ENCODE data around the gene ELP6.
A peak's percentile ranks its signal among the peaks of the same experiment; 100 is the strongest.

ELP6 gene

DNA sequence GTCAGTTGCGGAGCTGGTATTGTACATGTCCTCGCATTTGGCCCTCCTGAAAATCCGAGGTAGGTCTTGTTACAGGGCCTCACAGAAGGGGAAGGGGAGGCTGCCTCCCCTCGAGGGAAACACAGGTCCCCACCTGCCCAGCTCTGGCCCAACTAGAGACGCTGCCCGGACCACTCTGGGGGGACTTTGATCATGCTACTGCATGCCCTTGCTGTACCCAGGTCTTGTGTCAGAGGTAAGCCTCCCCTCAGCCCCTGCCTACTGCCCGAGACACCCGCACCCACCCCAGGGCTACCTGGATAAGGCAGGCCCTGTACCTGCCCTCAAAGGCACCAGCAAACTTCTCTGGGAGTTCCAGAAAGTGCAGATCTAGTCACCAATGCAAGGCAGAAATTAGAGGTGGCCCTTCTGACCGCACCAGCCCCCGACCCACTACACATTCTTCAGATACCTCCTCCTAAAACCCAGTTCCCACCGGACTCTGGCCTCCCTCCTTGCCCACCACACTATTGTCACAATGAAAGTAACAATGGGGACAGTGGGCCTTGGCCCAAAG, 36.8 kb downstream of the ELP6 start:
- Histone ChIP-seq H3K36me3 (replicated peaks) (no peaks in the 10 kb centered on the region), H3K27ac (no peak overlapping the region), H3K27me3 (replicated peaks) (no peaks in the 10 kb centered on the region), H3K4me3 (ENCODE audit: low read depth, low read length) (no peak overlapping the region)
- TF ChIP-seq, protein P1, sequence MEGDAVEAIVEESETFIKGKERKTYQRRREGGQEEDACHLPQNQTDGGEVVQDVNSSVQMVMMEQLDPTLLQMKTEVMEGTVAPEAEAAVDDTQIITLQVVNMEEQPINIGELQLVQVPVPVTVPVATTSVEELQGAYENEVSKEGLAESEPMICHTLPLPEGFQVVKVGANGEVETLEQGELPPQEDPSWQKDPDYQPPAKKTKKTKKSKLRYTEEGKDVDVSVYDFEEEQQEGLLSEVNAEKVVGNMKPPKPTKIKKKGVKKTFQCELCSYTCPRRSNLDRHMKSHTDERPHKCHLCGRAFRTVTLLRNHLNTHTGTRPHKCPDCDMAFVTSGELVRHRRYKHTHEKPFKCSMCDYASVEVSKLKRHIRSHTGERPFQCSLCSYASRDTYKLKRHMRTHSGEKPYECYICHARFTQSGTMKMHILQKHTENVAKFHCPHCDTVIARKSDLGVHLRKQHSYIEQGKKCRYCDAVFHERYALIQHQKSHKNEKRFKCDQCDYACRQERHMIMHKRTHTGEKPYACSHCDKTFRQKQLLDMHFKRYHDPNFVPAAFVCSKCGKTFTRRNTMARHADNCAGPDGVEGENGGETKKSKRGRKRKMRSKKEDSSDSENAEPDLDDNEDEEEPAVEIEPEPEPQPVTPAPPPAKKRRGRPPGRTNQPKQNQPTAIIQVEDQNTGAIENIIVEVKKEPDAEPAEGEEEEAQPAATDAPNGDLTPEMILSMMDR (IDR thresholded peaks at IDR 0.05; ENCODE audit: low read depth, low read length, missing control alignments): no peak
- in situ Hi-C loops (cut with HindIII; ENCODE audit: low pct_ligation_motif_present, low sequenced_read_pairs): no loop called here
- DNase-seq: no peak

DNA sequence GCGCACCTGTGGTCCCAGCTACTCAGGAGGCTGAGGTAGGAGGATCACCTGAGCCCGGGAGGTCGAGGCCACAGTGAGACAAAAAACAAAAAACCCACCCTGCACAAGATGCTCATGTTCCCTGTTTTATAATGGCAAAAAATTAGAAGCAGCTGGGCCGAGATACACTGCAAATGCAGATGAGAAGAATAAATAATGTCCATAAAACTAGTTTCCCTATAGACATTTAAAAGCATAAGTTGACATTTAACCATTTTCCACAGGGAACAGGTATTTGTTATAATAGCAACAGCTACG, 37.2 kb downstream of the ELP6 start:
- H3K27ac ChIP-seq: peak overlapping the region; percentile 8
- DNase-seq: no peak
- H3K27me3 ChIP-seq (replicated peaks): no peaks in the 10 kb centered on the region
- in situ Hi-C loops (cut with HindIII; ENCODE audit: low pct_ligation_motif_present, low sequenced_read_pairs): no loop called here
- H3K4me3 ChIP-seq (ENCODE audit: low read depth, low read length): peak overlapping the region; percentile 87
- no peaks in the 10 kb centered on the region for H3K36me3 ChIP-seq (replicated peaks)
- TF ChIP-seq, protein P1 (IDR thresholded peaks at IDR 0.05; ENCODE audit: low read depth, low read length, missing control alignments): no peak

DNA sequence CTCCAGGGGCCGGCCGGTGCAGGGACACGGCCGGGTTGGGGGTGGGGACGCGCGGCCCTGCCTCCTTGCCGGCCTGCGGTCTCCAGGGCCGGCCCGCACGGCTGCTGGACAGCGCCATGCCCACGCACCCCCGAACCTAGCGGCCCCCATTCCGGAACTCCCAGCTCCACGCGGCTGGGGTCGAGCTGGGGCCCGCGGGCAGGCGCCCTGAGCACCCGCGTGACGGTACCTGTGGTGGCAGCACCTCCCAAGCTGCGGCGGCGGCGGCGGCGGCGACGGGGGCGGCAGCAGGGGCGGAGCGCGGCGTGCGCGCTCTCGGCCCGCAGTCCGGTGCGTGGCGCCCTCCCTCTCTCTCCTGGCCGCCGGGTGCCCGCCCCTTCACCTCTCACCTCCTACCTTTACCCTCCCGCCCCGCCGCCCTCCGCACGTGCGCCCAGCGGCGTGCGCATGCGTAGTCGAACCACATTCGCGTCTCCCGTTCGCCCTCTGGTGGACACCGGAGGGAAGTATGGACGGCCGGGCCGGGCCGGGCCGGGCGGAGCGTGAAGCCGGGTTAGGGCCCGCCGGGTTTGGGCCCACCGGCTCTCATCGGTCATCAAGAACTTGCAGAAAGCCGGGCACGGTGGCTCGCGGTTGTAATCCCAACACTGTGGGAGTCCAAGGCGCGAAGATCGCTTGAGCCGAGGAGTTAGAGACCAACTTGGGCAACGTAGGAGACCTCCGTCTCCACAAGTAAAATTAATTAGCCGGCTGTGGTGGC, 37.8 kb downstream of the ELP6 start, which contains the start of gene SCAP:
Gene SCAP (minus strand): TSS at position 372 of the 760 bp plus-strand sequence. CDS start 32,948 bp downstream, outside the sequence.
- no peaks in the 10 kb centered on the region for H3K27me3 ChIP-seq (replicated peaks)
- peak within 1 kb of the TSS; percentile 87 for H3K4me3 ChIP-seq (ENCODE audit: low read depth, low read length)
- no peaks in the 10 kb centered on the region for H3K36me3 ChIP-seq (replicated peaks)
- peak within 1 kb of the TSS; percentile 8 for H3K27ac ChIP-seq
- in situ Hi-C loops (cut with HindIII; ENCODE audit: low pct_ligation_motif_present, low sequenced_read_pairs): no loop called here
- peak; percentile 40 for DNase-seq
- TF ChIP-seq, protein P1 (IDR thresholded peaks at IDR 0.05; ENCODE audit: low read depth, low read length, missing control alignments): peak; percentile 83

DNA sequence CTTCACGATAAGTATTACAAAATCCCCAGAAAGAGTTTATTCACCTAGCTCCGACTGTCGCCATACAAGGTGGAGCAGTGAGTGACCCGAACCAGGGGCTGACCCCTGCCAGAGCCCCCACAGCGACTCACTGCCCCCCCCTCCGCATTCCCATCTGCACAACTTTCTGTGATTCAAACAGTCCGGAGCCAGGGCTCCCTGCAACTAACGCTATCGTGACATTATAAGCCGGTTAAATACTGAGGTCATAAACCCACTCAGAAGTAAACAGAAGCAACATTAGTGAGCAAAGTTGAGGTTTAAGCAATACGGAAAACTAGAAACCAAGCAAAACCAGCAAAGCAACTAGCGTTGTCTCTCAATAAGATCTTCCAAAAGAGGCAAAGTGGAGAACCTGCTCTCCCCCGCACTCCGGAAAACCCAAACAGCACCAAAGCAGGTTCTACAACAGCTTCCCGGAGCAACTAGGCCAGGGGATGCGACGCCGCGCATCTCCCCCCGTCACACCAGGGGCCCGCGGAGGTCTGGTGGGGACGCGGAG, 38.4 kb downstream of the ELP6 start:
- DNase-seq: peak; percentile 13
- in situ Hi-C loops (cut with HindIII; ENCODE audit: low pct_ligation_motif_present, low sequenced_read_pairs): no loop called here
- TF ChIP-seq, protein P1 (IDR thresholded peaks at IDR 0.05; ENCODE audit: low read depth, low read length, missing control alignments): no peak
- H3K4me3 ChIP-seq (ENCODE audit: low read depth, low read length): peak overlapping the region; percentile 87
- H3K27me3 ChIP-seq (replicated peaks): no peaks in the 10 kb centered on the region
- H3K36me3 ChIP-seq (replicated peaks): no peaks in the 10 kb centered on the region
- H3K27ac ChIP-seq: no peak overlapping the region

DNA sequence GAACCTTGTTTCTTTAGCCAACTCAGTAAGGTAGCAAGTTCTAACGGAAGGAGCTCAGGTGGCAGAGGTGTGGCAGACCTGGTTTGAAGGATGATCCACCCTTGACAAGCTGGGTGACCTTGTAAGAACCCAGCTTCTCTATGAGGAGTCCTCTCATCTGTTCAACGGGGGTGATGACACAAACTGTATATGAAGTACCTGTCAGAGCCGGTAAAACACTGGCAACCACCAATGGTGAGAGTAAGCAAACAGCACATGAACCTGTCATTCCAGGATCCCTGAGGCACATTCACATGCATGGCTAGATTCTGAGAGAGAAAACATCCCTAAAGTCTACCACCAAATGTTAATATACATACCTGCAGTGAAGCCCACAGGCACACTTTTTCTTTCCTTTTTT, 40.1 kb downstream of the ELP6 start:
- in situ Hi-C loops (cut with HindIII; ENCODE audit: low pct_ligation_motif_present, low sequenced_read_pairs): no loop called here
- H3K4me3 ChIP-seq (ENCODE audit: low read depth, low read length): no peak overlapping the region
- H3K27ac ChIP-seq: no peak overlapping the region

More for the DNA sequence above, 40.1 kb downstream of the ELP6 start:
- no peak for DNase-seq
- Histone ChIP-seq H3K27me3 (replicated peaks) (no peaks in the 10 kb centered on the region), H3K36me3 (replicated peaks) (no peaks in the 10 kb centered on the region)
- TF ChIP-seq, protein P1 (IDR thresholded peaks at IDR 0.05; ENCODE audit: low read depth, low read length, missing control alignments): no peak
